Nephron (organoid): Measurements from ENCODE around the gene FOXO6.

Source experiments
- H3K27ac Mint-ChIP-seq, 3 experiments: 2 replicates each; pipeline ENCODE4 v1.8.0; 2020; ENCODE audit warnings: mixed read lengths in 3 of 3, mild to moderate bottlenecking in 2 of 3, moderate library complexity in 1 of 3
- H3K27me3 Mint-ChIP-seq: 2 replicates; pipeline ENCODE4 v1.8.0; 2021; ENCODE audit warnings: low read depth, mild to moderate bottlenecking, moderate library complexity, mixed read lengths
- H3K36me3 Mint-ChIP-seq: 2 replicates; pipeline ENCODE4 v1.8.0; 2020; ENCODE audit warnings: low read depth, mixed read lengths
- H3K4me1 Mint-ChIP-seq: 2 replicates; pipeline ENCODE4 v1.8.0; 2020; ENCODE audit warnings: mixed read lengths
- H3K4me3 Mint-ChIP-seq, 3 experiments: 2 replicates each; pipeline ENCODE4 v1.8.0; 2020; ENCODE audit warnings: mild to moderate bottlenecking in 3 of 3, mixed read lengths in 3 of 3, moderate library complexity in 2 of 3
- H3K9me3 Mint-ChIP-seq: 2 replicates; pipeline ENCODE4 v1.8.0; 2020; ENCODE audit warnings: mixed read lengths
- TF ChIP-seq, protein P1 (sequence below), 3 experiments: fragments of 200-600 bp; sonication (generic); IDR thresholded peaks; one replicate each; pipeline ENCODE4 v1.5.0; 2021; ENCODE audit warnings: antibody characterized with exemption in 3 of 3; ENCODE audit not compliant: unreplicated experiment in 3 of 3

Gene FOXO6

DNA sequence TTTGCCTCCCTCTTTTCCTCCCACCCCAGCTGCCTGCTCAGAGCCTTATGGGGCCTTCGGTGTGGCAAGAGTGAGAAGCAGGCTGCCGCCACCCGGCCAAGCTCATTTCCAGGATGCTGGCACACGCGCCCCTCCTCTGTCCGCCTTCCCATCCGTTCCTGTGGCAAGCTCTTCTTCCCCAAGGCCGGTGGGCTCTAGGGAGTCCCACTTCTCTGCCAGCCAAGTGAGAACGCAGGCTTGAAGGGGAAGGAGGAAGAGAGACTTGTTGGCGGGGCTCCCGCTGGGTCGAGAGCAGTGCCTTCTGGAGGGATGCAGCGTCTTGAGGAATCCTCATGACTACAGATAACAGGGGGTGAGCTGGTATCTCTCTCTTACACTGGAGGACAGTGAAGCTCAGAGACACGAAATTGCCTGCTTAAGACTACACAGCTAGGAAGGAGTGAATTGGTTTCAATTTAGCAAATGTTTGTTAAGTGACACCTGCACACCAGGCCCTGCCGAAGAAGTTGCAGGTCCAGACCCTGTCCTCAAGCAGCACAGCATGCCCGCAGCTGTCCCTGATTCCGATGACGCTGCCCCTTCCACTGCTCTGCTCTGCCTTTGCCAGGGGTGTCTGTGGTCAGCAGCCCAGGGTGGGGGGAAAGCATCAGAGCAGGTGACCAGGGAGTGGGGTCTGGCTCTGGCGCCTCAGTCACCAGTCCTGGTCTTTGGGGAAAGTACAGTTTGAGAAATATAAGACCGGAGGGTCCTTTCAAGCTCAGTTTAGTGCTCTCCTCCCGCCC lies 40.1 kb upstream of the FOXO6 start:
- H3K36me3 Mint-ChIP-seq: no peaks in the 10 kb centered on the region
- H3K4me1 Mint-ChIP-seq: peaks cover 31% of the 10 kb centered on the region
- no peak overlapping the region for H3K27ac Mint-ChIP-seq
- peaks cover 39% of the 10 kb centered on the region for H3K27me3 Mint-ChIP-seq
- no peak overlapping the region for H3K4me3 Mint-ChIP-seq
- TF ChIP-seq, protein P1, sequence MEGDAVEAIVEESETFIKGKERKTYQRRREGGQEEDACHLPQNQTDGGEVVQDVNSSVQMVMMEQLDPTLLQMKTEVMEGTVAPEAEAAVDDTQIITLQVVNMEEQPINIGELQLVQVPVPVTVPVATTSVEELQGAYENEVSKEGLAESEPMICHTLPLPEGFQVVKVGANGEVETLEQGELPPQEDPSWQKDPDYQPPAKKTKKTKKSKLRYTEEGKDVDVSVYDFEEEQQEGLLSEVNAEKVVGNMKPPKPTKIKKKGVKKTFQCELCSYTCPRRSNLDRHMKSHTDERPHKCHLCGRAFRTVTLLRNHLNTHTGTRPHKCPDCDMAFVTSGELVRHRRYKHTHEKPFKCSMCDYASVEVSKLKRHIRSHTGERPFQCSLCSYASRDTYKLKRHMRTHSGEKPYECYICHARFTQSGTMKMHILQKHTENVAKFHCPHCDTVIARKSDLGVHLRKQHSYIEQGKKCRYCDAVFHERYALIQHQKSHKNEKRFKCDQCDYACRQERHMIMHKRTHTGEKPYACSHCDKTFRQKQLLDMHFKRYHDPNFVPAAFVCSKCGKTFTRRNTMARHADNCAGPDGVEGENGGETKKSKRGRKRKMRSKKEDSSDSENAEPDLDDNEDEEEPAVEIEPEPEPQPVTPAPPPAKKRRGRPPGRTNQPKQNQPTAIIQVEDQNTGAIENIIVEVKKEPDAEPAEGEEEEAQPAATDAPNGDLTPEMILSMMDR (IDR thresholded peaks at IDR 0.05; ENCODE audit: unreplicated experiment in 3 of 3): no peak
- no peaks in the 10 kb centered on the region for H3K9me3 Mint-ChIP-seq

DNA sequence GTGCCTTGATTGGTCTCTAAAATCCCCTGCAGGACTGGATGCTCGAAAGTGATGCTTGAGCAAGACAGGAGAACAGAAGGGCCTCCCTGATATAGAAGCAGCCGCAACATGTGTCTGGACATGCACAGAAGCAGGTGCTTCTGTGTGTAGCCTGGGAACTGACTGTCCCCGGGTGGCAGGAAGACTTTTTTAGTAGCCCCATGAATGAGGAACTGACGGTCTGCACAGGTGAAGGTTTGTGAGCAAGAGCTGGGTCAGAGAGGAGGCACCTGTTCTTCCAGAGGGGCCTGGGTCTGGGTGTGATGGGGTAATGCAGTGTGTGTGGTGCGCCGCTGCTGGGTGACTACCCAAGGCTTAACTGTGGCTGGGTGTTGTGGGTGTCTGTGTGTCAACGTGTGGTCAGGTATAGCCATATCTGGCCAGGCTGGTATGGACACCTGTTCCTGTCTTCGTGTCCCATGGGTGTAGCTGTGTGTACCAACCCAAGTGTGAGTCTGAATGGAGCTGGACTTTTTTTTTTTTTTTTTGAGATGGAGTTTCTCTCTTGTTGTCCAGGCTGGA lies 39.1 kb upstream of the FOXO6 start:
- Mint-ChIP-seq H3K27ac (no peak overlapping the region), H3K9me3 (no peaks in the 10 kb centered on the region), H3K36me3 (no peaks in the 10 kb centered on the region), H3K27me3 (peaks cover 33% of the 10 kb centered on the region), H3K4me3 (no peak overlapping the region), H3K4me1 (peaks cover 31% of the 10 kb centered on the region)
- TF ChIP-seq, protein P1 (IDR thresholded peaks at IDR 0.05; ENCODE audit: unreplicated experiment in 3 of 3): no peak

DNA sequence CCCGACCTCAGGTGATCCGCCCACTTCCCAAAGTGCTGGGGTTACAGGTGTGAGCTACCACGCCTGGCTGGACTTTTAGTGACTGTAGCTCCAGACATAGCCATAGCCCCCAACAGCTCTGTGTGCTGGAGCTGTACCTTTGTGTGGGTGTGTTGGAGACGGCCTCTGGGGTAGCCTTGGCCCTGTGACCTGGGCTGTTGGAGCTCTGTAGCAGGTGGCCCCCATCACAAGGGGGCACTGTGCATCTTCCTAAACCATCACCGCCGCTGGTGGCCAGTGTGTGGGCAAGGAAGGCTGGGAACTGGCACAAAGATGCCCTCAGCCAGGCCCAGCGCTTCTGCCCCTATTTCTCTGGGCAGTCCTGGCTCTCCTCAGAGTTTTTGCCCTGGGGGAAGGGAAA lies 38.4 kb upstream of the FOXO6 start:
- Mint-ChIP-seq H3K36me3 (no peaks in the 10 kb centered on the region), H3K4me3 (no peak overlapping the region), H3K4me1 (peaks cover 31% of the 10 kb centered on the region), H3K27ac (no peak overlapping the region), H3K27me3 (peaks cover 28% of the 10 kb centered on the region), H3K9me3 (no peaks in the 10 kb centered on the region)
- TF ChIP-seq, protein P1 (IDR thresholded peaks at IDR 0.05; ENCODE audit: unreplicated experiment in 3 of 3): peak in 2 of 3 experiments; percentile 22 to 37

DNA sequence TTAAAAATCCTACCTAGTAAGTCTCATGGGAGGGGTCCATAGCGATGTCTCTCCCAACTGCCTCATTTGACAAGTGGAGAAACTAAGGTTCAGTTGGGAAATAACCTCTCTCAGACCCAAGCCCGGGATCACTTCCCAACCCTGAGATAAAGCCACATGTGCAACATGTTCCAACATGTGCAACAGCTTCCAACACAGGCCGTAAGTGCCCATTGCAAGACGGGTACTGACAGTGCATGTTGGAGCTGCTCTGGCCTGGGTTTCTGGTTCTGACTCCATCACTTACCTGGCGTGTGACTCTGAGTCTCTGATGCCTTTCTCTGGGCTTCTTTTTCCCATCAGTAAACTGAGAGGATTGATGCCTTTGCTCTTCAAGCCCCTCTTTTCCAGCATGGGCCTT lies 38.0 kb upstream of the FOXO6 start:
- Mint-ChIP-seq H3K4me3 (no peak overlapping the region), H3K4me1 (peaks cover 31% of the 10 kb centered on the region), H3K27me3 (peaks cover 24% of the 10 kb centered on the region), H3K36me3 (no peaks in the 10 kb centered on the region), H3K9me3 (no peaks in the 10 kb centered on the region), H3K27ac (no peak overlapping the region)
- TF ChIP-seq, protein P1 (IDR thresholded peaks at IDR 0.05; ENCODE audit: unreplicated experiment in 3 of 3): no peak

DNA sequence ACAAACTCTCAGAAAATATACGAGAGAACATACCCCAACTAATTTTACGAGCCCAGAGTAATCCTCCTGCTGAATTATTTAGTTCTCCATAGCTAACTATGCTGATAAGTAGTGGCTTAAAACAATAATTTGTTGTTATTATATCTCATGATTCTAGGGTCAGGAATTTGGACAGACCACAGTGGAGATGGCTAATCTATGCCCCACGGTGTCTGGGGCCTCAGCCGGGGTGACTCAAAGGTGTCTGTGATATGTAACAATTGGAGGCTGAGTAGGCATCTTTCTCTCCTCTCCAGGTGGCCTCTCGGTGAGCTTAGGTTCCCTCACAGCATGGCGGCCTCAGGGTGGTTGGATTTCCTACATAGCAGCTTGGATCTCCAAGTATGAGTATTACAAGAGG lies 35.4 kb upstream of the FOXO6 start:
- Mint-ChIP-seq H3K4me3 (no peak overlapping the region), H3K27ac (no peak overlapping the region), H3K4me1 (peaks cover 9% of the 10 kb centered on the region), H3K27me3 (peaks cover 18% of the 10 kb centered on the region), H3K9me3 (no peaks in the 10 kb centered on the region), H3K36me3 (no peaks in the 10 kb centered on the region)
- TF ChIP-seq, protein P1 (IDR thresholded peaks at IDR 0.05; ENCODE audit: unreplicated experiment in 3 of 3): no peak
